ENCODE results near the gene ROBO4.

The ROBO4 gene

GRCh38 chr11:124872741-124873140 is 24.9 kb downstream of the ROBO4 start:
- TF ChIP-seq FOXM1 (IDR thresholded peaks at IDR 0.05; ENCODE audit: borderline replicate concordance, low read depth) (no peak), REST (IDR thresholded peaks at IDR 0.05; ENCODE audit: low read depth) (no peak), TEAD4 (IDR thresholded peaks at IDR 0.05) (no peak), CREB1 (IDR thresholded peaks at IDR 0.05; ENCODE audit: low read depth) (no peak), EP300 (IDR thresholded peaks at IDR 0.05; ENCODE audit: borderline replicate concordance) (no peak), RAD21 (IDR thresholded peaks at IDR 0.05; ENCODE audit: low read depth) (no peak), EGR1 (IDR thresholded peaks at IDR 0.05) (no peak), CEBPB (IDR thresholded peaks at IDR 0.05) (no peak)
- TF ChIP-seq, protein P1, sequence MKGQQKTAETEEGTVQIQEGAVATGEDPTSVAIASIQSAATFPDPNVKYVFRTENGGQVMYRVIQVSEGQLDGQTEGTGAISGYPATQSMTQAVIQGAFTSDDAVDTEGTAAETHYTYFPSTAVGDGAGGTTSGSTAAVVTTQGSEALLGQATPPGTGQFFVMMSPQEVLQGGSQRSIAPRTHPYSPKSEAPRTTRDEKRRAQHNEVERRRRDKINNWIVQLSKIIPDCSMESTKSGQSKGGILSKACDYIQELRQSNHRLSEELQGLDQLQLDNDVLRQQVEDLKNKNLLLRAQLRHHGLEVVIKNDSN (IDR thresholded peaks at IDR 0.05), result no peak

GRCh38 chr11:124872280-124872679 is 25.4 kb downstream of the ROBO4 start:
- TF ChIP-seq TAF1 (IDR thresholded peaks at IDR 0.05; ENCODE audit: low read depth) (no peak), CREB1 (IDR thresholded peaks at IDR 0.05; ENCODE audit: low read depth) (no peak), ZBTB7A (IDR thresholded peaks at IDR 0.05; ENCODE audit: low read depth) (no peak), EGR1 (IDR thresholded peaks at IDR 0.05) (no peak), YY1 (IDR thresholded peaks at IDR 0.05; ENCODE audit: low read depth) (no peak), CEBPB (IDR thresholded peaks at IDR 0.05) (no peak), FOXM1 (IDR thresholded peaks at IDR 0.05; ENCODE audit: borderline replicate concordance, low read depth) (no peak), NFIC (IDR thresholded peaks at IDR 0.05) (no peak), EP300 (IDR thresholded peaks at IDR 0.05; ENCODE audit: borderline replicate concordance) (no peak), TEAD4 (IDR thresholded peaks at IDR 0.05) (no peak), RAD21 (IDR thresholded peaks at IDR 0.05; ENCODE audit: low read depth) (no peak), TCF12 (IDR thresholded peaks at IDR 0.05; ENCODE audit: low read depth) (no peak)
- TF ChIP-seq, protein P2, sequence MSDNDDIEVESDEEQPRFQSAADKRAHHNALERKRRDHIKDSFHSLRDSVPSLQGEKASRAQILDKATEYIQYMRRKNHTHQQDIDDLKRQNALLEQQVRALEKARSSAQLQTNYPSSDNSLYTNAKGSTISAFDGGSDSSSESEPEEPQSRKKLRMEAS (IDR thresholded peaks at IDR 0.05), result no peak

DNA sequence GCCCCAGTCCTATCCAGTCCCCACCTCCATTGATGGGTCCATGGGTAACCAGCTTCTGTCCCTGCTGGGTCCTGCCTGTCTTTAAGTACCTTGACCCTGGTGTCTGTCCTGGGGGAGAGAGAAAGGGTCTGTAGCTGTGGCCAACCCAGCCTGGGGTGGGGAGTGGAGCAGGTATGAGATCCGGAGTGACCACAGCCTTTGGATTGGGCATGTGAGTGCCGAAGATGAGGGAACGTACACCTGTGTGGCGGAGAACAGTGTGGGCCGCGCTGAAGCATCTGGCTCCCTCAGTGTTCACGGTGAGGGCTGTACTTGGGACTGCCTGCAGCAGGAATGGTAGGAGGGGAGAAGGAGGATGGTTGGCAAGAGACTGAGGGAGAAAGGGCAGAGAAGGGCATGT is 27.2 kb downstream of the ROBO4 start:
- no peak for TF ChIP-seq RAD21 (IDR thresholded peaks at IDR 0.05; ENCODE audit: low read depth)
- TF ChIP-seq ZBTB7A (IDR thresholded peaks at IDR 0.05; ENCODE audit: low read depth), result no peak
- TF ChIP-seq NFIC (IDR thresholded peaks at IDR 0.05), result no peak
- TF ChIP-seq YY1 (IDR thresholded peaks at IDR 0.05; ENCODE audit: low read depth), result no peak
- TF ChIP-seq REST (IDR thresholded peaks at IDR 0.05; ENCODE audit: low read depth), result no peak
- TF ChIP-seq EP300 (IDR thresholded peaks at IDR 0.05; ENCODE audit: borderline replicate concordance), result no peak
- no peak for TF ChIP-seq CEBPB (IDR thresholded peaks at IDR 0.05)
- TF ChIP-seq, protein P2 (IDR thresholded peaks at IDR 0.05), result no peak
- TF ChIP-seq TAF1 (IDR thresholded peaks at IDR 0.05; ENCODE audit: low read depth), result no peak
- TF ChIP-seq TEAD4 (IDR thresholded peaks at IDR 0.05), result no peak
- no peak for TF ChIP-seq TCF12 (IDR thresholded peaks at IDR 0.05; ENCODE audit: low read depth)
- TF ChIP-seq EGR1 (IDR thresholded peaks at IDR 0.05), result no peak
- TF ChIP-seq FOXM1 (IDR thresholded peaks at IDR 0.05; ENCODE audit: borderline replicate concordance, low read depth), result no peak
- TF ChIP-seq, protein P1 (IDR thresholded peaks at IDR 0.05), result no peak
- TF ChIP-seq CREB1 (IDR thresholded peaks at IDR 0.05; ENCODE audit: low read depth), result no peak

GRCh38 chr11:124869856-124870387 is 27.7 kb downstream of the ROBO4 start:
- TF ChIP-seq EGR1 (IDR thresholded peaks at IDR 0.05), result no peak
- no peak for TF ChIP-seq TEAD4 (IDR thresholded peaks at IDR 0.05)
- TF ChIP-seq, protein P2 (IDR thresholded peaks at IDR 0.05), result no peak
- TF ChIP-seq NFIC (IDR thresholded peaks at IDR 0.05), result no peak

DNA sequence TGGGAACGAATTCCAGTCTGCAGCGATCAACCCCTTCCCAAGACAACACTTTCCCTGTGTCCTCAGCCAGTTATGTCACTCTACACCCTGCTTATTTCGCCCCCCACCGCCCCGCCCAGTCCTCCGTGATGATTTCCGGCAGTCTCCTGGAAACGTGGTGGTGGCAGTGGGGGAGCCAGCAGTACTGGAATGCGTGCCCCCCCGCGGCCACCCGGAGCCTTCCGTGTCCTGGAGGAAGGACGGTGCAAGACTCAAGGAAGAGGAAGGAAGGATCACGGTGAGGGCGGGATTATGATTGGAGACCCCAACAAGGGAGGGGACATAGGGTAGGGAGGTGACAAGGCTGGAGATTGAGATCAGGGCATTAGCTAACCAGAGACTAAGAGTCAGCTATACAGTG is 28.3 kb downstream of the ROBO4 start:
- TF ChIP-seq RAD21 (IDR thresholded peaks at IDR 0.05; ENCODE audit: low read depth) (no peak), ZBTB7A (IDR thresholded peaks at IDR 0.05; ENCODE audit: low read depth) (no peak), TCF12 (IDR thresholded peaks at IDR 0.05; ENCODE audit: low read depth) (no peak), NFIC (IDR thresholded peaks at IDR 0.05) (no peak), EP300 (IDR thresholded peaks at IDR 0.05; ENCODE audit: borderline replicate concordance) (no peak), TEAD4 (IDR thresholded peaks at IDR 0.05) (no peak), CREB1 (IDR thresholded peaks at IDR 0.05; ENCODE audit: low read depth) (no peak), CEBPB (IDR thresholded peaks at IDR 0.05) (no peak), FOXM1 (IDR thresholded peaks at IDR 0.05; ENCODE audit: borderline replicate concordance, low read depth) (no peak), TAF1 (IDR thresholded peaks at IDR 0.05; ENCODE audit: low read depth) (no peak), YY1 (IDR thresholded peaks at IDR 0.05; ENCODE audit: low read depth) (no peak), REST (IDR thresholded peaks at IDR 0.05; ENCODE audit: low read depth) (no peak)
- TF ChIP-seq, protein P1 (IDR thresholded peaks at IDR 0.05), result no peak

Measured in Ishikawa (cell line).